Measurements from ENCODE around the gene FREM1. TPM values are rescaled to one million over a fixed set of nuclear protein-coding genes. Genes with fewer than 3 reads are reported as not detected.

Gene FREM1
- total and polyA plus RNA-seq, 2 of the 4 experiments (the other 2 are of a cell fraction), result under 0.01 TPM; not detected in 1

- H2BK15ac ChIP-seq (ENCODE audit: low read depth, low read length), result no peak overlapping the region
- dilution Hi-C loops (cut with HindIII; ENCODE audit: low sequenced_read_pairs, unreplicated experiment), result no loop called here
- no peak overlapping the region for H2AFZ ChIP-seq (replicated peaks; ENCODE audit: low read length, poor library complexity)
- H4K20me1 ChIP-seq (ENCODE audit: insufficient read depth, low read length), result no peaks in the 10 kb centered on the region
- BruUV-seq (replicated peaks), result no TSS peak
- H3K36me3 ChIP-seq (ENCODE audit: control insufficient read depth, insufficient read depth, low read length), result no peaks in the 10 kb centered on the region
- no peak overlapping the region for H3K4me2 ChIP-seq (ENCODE audit: low read depth, low read length)
- in situ Hi-C loops (cut with MboI; ENCODE audit: low sequenced_read_pairs), result no loop called here
- H4K5ac ChIP-seq (ENCODE audit: low read depth, low read length), result no peak overlapping the region
- H2BK20ac ChIP-seq (ENCODE audit: low read depth, low read length), result no peak overlapping the region
- no peak overlapping the region for H3K14ac ChIP-seq (replicated peaks; ENCODE audit: low read depth, low read length)
- H3K27ac ChIP-seq (ENCODE audit: insufficient read depth, low read length), result no peak overlapping the region
- no peak overlapping the region for H3K56ac ChIP-seq (ENCODE audit: extremely low read depth, insufficient read depth, low read length)
- no peak overlapping the region for H2AK5ac ChIP-seq (ENCODE audit: low read depth, low read length)
- TF ChIP-seq MAZ (IDR thresholded peaks at IDR 0.05; ENCODE audit: borderline replicate concordance, low read depth, low read length) (no peak), MAFK (IDR thresholded peaks at IDR 0.05; ENCODE audit: low read depth, low read length) (no peak), CTCF (conservative IDR thresholded peaks at IDR 0.05; ENCODE audit: low read depth, low read length) (no peak)
- H3K4ac ChIP-seq (ENCODE audit: low read depth, low read length), result no peak overlapping the region
- no peak overlapping the region for H3K9ac ChIP-seq (ENCODE audit: low read depth, low read length)
- H3K9me3 ChIP-seq (ENCODE audit: control insufficient read depth, insufficient read depth, low read length), result no peaks in the 10 kb centered on the region
- no peaks in the 10 kb centered on the region for H3K4me1 ChIP-seq (ENCODE audit: control insufficient read depth, insufficient read depth, low read length)
- H3K27me3 ChIP-seq (ENCODE audit: control insufficient read depth, insufficient read depth, low read length), result no peaks in the 10 kb centered on the region
- CTCF ChIA-PET, result interaction anchor here (0.6 kb wide), 1 partner anchor 173 kb away, joined by 3 read pairs; no protein-coding TSS in a partner anchor
- intact Hi-C loops (cut with micrococcal nuclease), result no loop called here
- DNase-seq (no peak), ATAC-seq (ENCODE audit: low read depth) (no peak)
- H4K8ac ChIP-seq (ENCODE audit: low read depth in 2 of 2, low read length in 2 of 2), result no peak overlapping the region
- H3K18ac ChIP-seq (ENCODE audit: low read depth, low read length), result no peak overlapping the region
- no peak overlapping the region for H2AK9ac ChIP-seq (replicated peaks; ENCODE audit: low read depth, low read length, poor library complexity)
- no peaks in the 10 kb centered on the region for H3K9me1 ChIP-seq (ENCODE audit: insufficient read depth, low read length)
- no peak overlapping the region for H2BK5ac ChIP-seq (ENCODE audit: low read depth, low read length, poor library complexity, severe bottlenecking)
- whole genome bisulfite sequencing, 2 experiments (ENCODE audit: extremely low coverage in 2 of 2, insufficient read length in 1 of 2), result no CpG with 5 or more reads among the region's 7 CpGs
- H3K79me1 ChIP-seq (ENCODE audit: low read depth in 1 of 2, low read length in 2 of 2), result no peaks in the 10 kb centered on the region
- no peak overlapping the region for H3K4me3 ChIP-seq (ENCODE audit: insufficient read depth, low read depth, low read length)
- H3K23ac ChIP-seq (ENCODE audit: low read depth, low read length), result no peak overlapping the region
- POLR2A ChIA-PET (ENCODE audit: unreplicated experiment), result no interaction called here
- H2BK120ac ChIP-seq (ENCODE audit: low read depth, low read length), result no peak overlapping the region
- no peak overlapping the region for H4K91ac ChIP-seq (ENCODE audit: insufficient read depth, low read depth, low read length)
These were observed 31.5 kb upstream of the FREM1 start for GRCh38 chr9:14941501-14942405.

All from IMR-90 (cell line).